ENCODE results near the gene PTPN14. TPM values are rescaled to one million over a fixed set of nuclear protein-coding genes. Genes with fewer than 3 reads are reported as not detected.

Gene PTPN14
- total RNA-seq, 1 donor from 2014 or later = 43.7 TPM

DNA sequence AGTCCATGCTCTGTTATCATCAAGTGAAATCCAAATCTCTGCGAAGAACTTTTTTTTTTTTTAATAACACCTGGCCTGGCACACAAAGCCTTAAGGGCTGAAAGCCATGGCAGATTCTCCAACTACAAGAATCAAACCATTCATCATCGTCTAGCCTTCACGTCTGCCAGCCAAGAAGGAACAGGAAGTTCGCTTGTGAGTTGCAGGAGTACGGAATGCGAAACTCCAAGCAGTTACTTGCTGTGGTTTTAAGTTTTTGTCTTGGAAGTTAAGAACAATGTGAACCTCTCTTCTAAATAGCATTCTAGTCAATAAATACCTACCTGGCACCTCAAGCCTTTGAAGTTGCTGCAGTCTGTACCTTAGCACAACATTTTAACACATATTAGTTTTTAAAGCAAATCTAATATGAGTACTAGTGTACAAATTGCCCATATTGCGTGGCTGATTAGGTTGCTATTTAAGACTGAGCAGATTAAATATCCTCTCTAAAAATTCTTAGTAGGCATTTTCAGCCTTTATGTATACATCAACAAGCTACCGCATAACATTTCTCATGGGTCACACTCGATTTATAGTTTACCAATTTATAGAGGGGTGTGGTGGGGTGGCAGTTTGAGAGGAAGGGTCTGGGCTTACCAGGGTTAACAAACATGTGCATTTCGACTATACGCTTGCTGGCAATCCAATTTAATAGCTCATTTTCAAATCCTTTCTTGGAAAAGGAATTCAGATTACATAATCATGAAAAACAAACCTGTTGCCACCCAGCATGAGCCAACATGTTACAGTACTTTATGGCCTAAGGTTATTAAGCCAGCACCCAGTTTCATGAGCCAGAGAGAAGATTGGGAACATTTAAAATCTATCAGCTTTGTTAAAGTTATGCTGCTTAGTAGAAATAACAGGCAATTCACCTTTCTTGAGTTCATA is 22.2 kb upstream of the PTPN14 start:
- no peaks in the 10 kb centered on the region for H3K27me3 ChIP-seq
- intact Hi-C loops (cut with DNase I) = no loop called here
- H3K4me3 ChIP-seq = no peak overlapping the region
- peaks cover 9% of the 10 kb centered on the region for H3K9me3 ChIP-seq
- ATAC-seq = peak; percentile 47
- no peaks in the 10 kb centered on the region for H3K4me1 ChIP-seq
- no peaks in the 10 kb centered on the region for H3K36me3 ChIP-seq
- H3K27ac ChIP-seq = peak overlapping the region; percentile 1
- TF ChIP-seq, protein P1, sequence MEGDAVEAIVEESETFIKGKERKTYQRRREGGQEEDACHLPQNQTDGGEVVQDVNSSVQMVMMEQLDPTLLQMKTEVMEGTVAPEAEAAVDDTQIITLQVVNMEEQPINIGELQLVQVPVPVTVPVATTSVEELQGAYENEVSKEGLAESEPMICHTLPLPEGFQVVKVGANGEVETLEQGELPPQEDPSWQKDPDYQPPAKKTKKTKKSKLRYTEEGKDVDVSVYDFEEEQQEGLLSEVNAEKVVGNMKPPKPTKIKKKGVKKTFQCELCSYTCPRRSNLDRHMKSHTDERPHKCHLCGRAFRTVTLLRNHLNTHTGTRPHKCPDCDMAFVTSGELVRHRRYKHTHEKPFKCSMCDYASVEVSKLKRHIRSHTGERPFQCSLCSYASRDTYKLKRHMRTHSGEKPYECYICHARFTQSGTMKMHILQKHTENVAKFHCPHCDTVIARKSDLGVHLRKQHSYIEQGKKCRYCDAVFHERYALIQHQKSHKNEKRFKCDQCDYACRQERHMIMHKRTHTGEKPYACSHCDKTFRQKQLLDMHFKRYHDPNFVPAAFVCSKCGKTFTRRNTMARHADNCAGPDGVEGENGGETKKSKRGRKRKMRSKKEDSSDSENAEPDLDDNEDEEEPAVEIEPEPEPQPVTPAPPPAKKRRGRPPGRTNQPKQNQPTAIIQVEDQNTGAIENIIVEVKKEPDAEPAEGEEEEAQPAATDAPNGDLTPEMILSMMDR (IDR thresholded peaks at IDR 0.05) = no peak
- DNase-seq = no peak

- no peak for ATAC-seq
- no peaks in the 10 kb centered on the region for H3K27me3 ChIP-seq
- TF ChIP-seq, protein P1 (IDR thresholded peaks at IDR 0.05) = no peak
Observed at GRCh38 chr1:214571281-214571680, 19.9 kb upstream of the PTPN14 start.

GRCh38 chr1:214570442-214570841 is 19.0 kb upstream of the PTPN14 start:
- Histone ChIP-seq H3K4me1 (no peaks in the 10 kb centered on the region), H3K4me3 (no peak overlapping the region), H3K9me3 (no peaks in the 10 kb centered on the region), H3K27me3 (no peaks in the 10 kb centered on the region), H3K36me3 (no peaks in the 10 kb centered on the region), H3K27ac (no peak overlapping the region)
- ATAC-seq = no peak
- intact Hi-C loops (cut with DNase I) = no loop called here
- TF ChIP-seq, protein P1 (IDR thresholded peaks at IDR 0.05) = no peak
- no peak for DNase-seq

More at GRCh38 chr1:214571281-214571680, 19.9 kb upstream of the PTPN14 start:
- Histone ChIP-seq H3K36me3 (no peaks in the 10 kb centered on the region), H3K4me1 (no peaks in the 10 kb centered on the region), H3K9me3 (peaks cover 6% of the 10 kb centered on the region), H3K4me3 (no peak overlapping the region), H3K27ac (no peak overlapping the region)
- no peak for DNase-seq
- intact Hi-C loops (cut with DNase I) = no loop called here

DNA sequence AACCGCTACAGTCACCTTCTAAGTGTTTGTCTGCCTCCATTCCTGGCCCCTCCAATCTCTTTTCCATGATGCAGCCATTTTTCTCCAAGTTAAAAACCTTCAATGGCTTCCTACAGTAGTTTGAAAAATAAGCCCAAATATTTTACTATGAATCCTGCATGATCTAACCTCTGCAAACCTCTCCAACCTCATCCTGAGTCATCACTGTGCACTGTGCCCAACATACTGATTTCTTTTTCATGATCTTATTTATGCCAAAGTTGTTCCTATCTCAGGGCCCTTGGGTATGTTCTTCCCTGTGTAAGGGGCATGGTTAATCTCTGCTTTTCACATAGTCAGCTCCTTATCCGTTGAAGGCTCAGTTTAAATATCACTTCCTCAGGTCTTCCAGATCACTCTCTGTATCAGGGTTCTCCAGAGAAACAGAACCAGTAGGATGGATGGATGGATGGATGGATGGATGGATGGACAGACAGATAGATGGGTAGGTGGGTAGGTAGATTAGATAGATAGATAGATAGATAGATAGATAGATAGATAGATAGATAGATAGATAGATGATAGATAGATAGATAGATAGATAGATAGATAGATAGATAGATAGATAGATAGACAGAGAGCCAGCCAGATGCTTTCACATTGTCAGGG is 18.1 kb upstream of the PTPN14 start:
- H3K4me3 ChIP-seq = no peak overlapping the region
- TF ChIP-seq, protein P1 (IDR thresholded peaks at IDR 0.05) = no peak

GRCh38 chr1:214568328-214568727 is 16.9 kb upstream of the PTPN14 start:
- H3K4me1 ChIP-seq = no peaks in the 10 kb centered on the region
- intact Hi-C loops (cut with DNase I) = no loop called here
- H3K36me3 ChIP-seq = no peaks in the 10 kb centered on the region
- no peak overlapping the region for H3K4me3 ChIP-seq
- no peak overlapping the region for H3K27ac ChIP-seq
- no peaks in the 10 kb centered on the region for H3K9me3 ChIP-seq
- no peak for DNase-seq
- no peaks in the 10 kb centered on the region for H3K27me3 ChIP-seq
- ATAC-seq = no peak
- TF ChIP-seq, protein P1 (IDR thresholded peaks at IDR 0.05) = no peak

More for the DNA sequence above, 18.1 kb upstream of the PTPN14 start:
- Histone ChIP-seq H3K27ac (no peak overlapping the region), H3K36me3 (no peaks in the 10 kb centered on the region), H3K27me3 (no peaks in the 10 kb centered on the region), H3K4me1 (no peaks in the 10 kb centered on the region), H3K9me3 (no peaks in the 10 kb centered on the region)
- intact Hi-C loops (cut with DNase I) = no loop called here
- ATAC-seq = no peak
- DNase-seq = no peak

Measured in upper lobe of right lung (tissue), 1 donor.